Activated naive CD4-positive, alpha-beta T cell treated with anti-CD3 and anti-CD28 coated beads, Interleukin-2, amount 10 ng/mL, durations not matched to agents 7 days and 5 days (primary cell): ENCODE results near the gene CLEC9A.
"Not testable (repeated sequence)": the region's sequence is repeated elsewhere in the genome, so short reads cannot be mapped to it uniquely, and the experiment has no call there.

Experiments
- CTCF ChIA-PET: fragments of 350-600 bp; sonication (Branson Sonifier 250); formaldehyde crosslinking; loops from one replicate; lab custom pipeline; 2021; ENCODE audit warnings: antibody characterized with exemption; lab: Charles Lee
- DNase-seq: peaks from one replicate; pipeline ENCODE4 v3.0.0-alpha.2; 2020
- H3K27ac Mint-ChIP-seq: one replicate; pipeline ENCODE4 v1.8.0; 2021; ENCODE audit warnings: mild to moderate bottlenecking, moderate library complexity, mixed read lengths
- H3K27me3 Mint-ChIP-seq: one replicate; pipeline ENCODE4 v1.8.0; 2021; ENCODE audit warnings: mild to moderate bottlenecking, mixed read lengths
- H3K36me3 Mint-ChIP-seq: one replicate; pipeline ENCODE4 v1.8.0; 2021; ENCODE audit warnings: mixed read lengths
- H3K4me1 Mint-ChIP-seq: one replicate; pipeline ENCODE4 v1.8.0; 2021; ENCODE audit warnings: mixed read lengths
- H3K4me3 Mint-ChIP-seq: one replicate; pipeline ENCODE4 v1.8.0; 2021; ENCODE audit warnings: mild to moderate bottlenecking, moderate library complexity, mixed read lengths
- H3K9me3 Mint-ChIP-seq: one replicate; pipeline ENCODE4 v1.8.0; 2021; ENCODE audit warnings: mixed read lengths

CLEC9A gene

GRCh38 chr12:10030446-10030845 is at the start of gene CLEC9A:
CLEC9A (plus strand) TSS chr12:10030682; CDS start chr12:10052688, 22,006 bp downstream.
- no peaks in the 10 kb centered on the region for H3K9me3 Mint-ChIP-seq
- DNase-seq = no peak
- H3K4me1 Mint-ChIP-seq = no peaks in the 10 kb centered on the region
- CTCF ChIA-PET = interaction anchor here (0.9 to 1.5 kb wide), 2 partner anchors 281 to 646 kb away, joined by 3 to 5 read pairs; no protein-coding TSS in a partner anchor
- H3K36me3 Mint-ChIP-seq = no peaks in the 10 kb centered on the region
- H3K27ac Mint-ChIP-seq = no peak within 1 kb of the TSS
- no peak within 1 kb of the TSS for H3K4me3 Mint-ChIP-seq
- peaks cover 10% of the 10 kb centered on the region for H3K27me3 Mint-ChIP-seq

- Mint-ChIP-seq H3K27ac (no peak overlapping the region), H3K27me3 (peaks cover 3% of the 10 kb centered on the region), H3K4me3 (no peak overlapping the region), H3K36me3 (no peaks in the 10 kb centered on the region), H3K9me3 (no peaks in the 10 kb centered on the region), H3K4me1 (no peaks in the 10 kb centered on the region)
- CTCF ChIA-PET = no interaction called here
- no peak for DNase-seq
These were observed 38.6 kb upstream of the CLEC9A start for GRCh38 chr12:9991876-9992275.

GRCh38 chr12:9992296-9992695 is 38.2 kb upstream of the CLEC9A start:
- Mint-ChIP-seq H3K36me3 (no peaks in the 10 kb centered on the region), H3K27me3 (peaks cover 3% of the 10 kb centered on the region), H3K9me3 (no peaks in the 10 kb centered on the region), H3K4me1 (no peaks in the 10 kb centered on the region), H3K4me3 (no peak overlapping the region), H3K27ac (no peak overlapping the region)
- CTCF ChIA-PET = no interaction called here
- no peak for DNase-seq

- Mint-ChIP-seq H3K4me1 (no peaks in the 10 kb centered on the region), H3K27ac (no peak within 1 kb of the TSS), H3K4me3 (no peak within 1 kb of the TSS), H3K27me3 (peaks cover 14% of the 10 kb centered on the region), H3K9me3 (no peaks in the 10 kb centered on the region), H3K36me3 (no peaks in the 10 kb centered on the region)
- CTCF ChIA-PET = interaction anchor here (1.0 to 1.4 kb wide), 3 partner anchors 11 to 59 kb away, joined by 3 to 6 read pairs (median 3); no protein-coding TSS in a partner anchor
- no peak for DNase-seq
These were observed 31.5 kb upstream of the CLEC9A start, which contains the start of gene CLEC1B for GRCh38 chr12:9999016-9999415. CLEC1B (minus strand) TSS chr12:9999121; CDS start chr12:9999100, 21 bp downstream.

- Mint-ChIP-seq H3K36me3 (no peaks in the 10 kb centered on the region), H3K9me3 (no peaks in the 10 kb centered on the region), H3K4me1 (no peaks in the 10 kb centered on the region), H3K27ac (no peak overlapping the region), H3K4me3 (no peak overlapping the region), H3K27me3 (peaks cover 20% of the 10 kb centered on the region)
- CTCF ChIA-PET = interaction anchor here (2.6 to 2.9 kb wide), 3 partner anchors 11 to 187 kb away, joined by 6 to 10 read pairs (median 7); no protein-coding TSS in a partner anchor
- DNase-seq = no peak
These were observed 29.2 kb upstream of the CLEC9A start for GRCh38 chr12:10001171-10001776.

GRCh38 chr12:10012630-10013330 is 17.7 kb upstream of the CLEC9A start:
- Mint-ChIP-seq H3K27ac (no peak overlapping the region), H3K36me3 (no peaks in the 10 kb centered on the region), H3K4me3 (no peak overlapping the region), H3K4me1 (no peaks in the 10 kb centered on the region), H3K27me3 (peaks cover 15% of the 10 kb centered on the region), H3K9me3 (no peaks in the 10 kb centered on the region)
- DNase-seq = no peak
- CTCF ChIA-PET = interaction anchor here (0.9 to 3.5 kb wide), 6 partner anchors 10 to 263 kb away, joined by 3 to 21 read pairs (median 3); no protein-coding TSS in a partner anchor

- H3K27me3 Mint-ChIP-seq = peaks cover 18% of the 10 kb centered on the region
- no peak overlapping the region for H3K27ac Mint-ChIP-seq
- no peaks in the 10 kb centered on the region for H3K4me1 Mint-ChIP-seq
- no peak for DNase-seq
- H3K36me3 Mint-ChIP-seq = no peaks in the 10 kb centered on the region
- H3K9me3 Mint-ChIP-seq = no peaks in the 10 kb centered on the region
- no peak overlapping the region for H3K4me3 Mint-ChIP-seq
- CTCF ChIA-PET = no interaction called here
These were observed 15.0 kb upstream of the CLEC9A start for GRCh38 chr12:10015450-10015849.

GRCh38 chr12:10016881-10017280 is 13.6 kb upstream of the CLEC9A start:
- H3K27ac Mint-ChIP-seq = no peak overlapping the region
- no peak overlapping the region for H3K4me3 Mint-ChIP-seq
- CTCF ChIA-PET = interaction anchor here (1.2 kb wide), 1 partner anchor 76 kb away, joined by 3 read pairs; no protein-coding TSS in a partner anchor
- no peaks in the 10 kb centered on the region for H3K4me1 Mint-ChIP-seq
- H3K9me3 Mint-ChIP-seq = no peaks in the 10 kb centered on the region
- no peak for DNase-seq
- H3K36me3 Mint-ChIP-seq = no peaks in the 10 kb centered on the region
- H3K27me3 Mint-ChIP-seq = peaks cover 17% of the 10 kb centered on the region

GRCh38 chr12:10018386-10018785 is 12.1 kb upstream of the CLEC9A start:
- Mint-ChIP-seq H3K36me3 (no peaks in the 10 kb centered on the region), H3K4me1 (no peaks in the 10 kb centered on the region), H3K9me3 (no peaks in the 10 kb centered on the region), H3K27ac (no peak overlapping the region), H3K4me3 (no peak overlapping the region), H3K27me3 (peaks cover 13% of the 10 kb centered on the region)
- CTCF ChIA-PET = interaction anchor here (0.9 to 1.2 kb wide), 2 partner anchors 77 to 121 kb away, joined by 3 read pairs; no protein-coding TSS in a partner anchor
- DNase-seq = no peak

- Mint-ChIP-seq H3K9me3 (no peaks in the 10 kb centered on the region), H3K36me3 (no peaks in the 10 kb centered on the region), H3K27me3 (peaks cover 8% of the 10 kb centered on the region), H3K4me3 (no peak overlapping the region), H3K4me1 (no peaks in the 10 kb centered on the region), H3K27ac (no peak overlapping the region)
- CTCF ChIA-PET = no interaction called here
- no peak for DNase-seq
These were observed 9.1 kb upstream of the CLEC9A start for GRCh38 chr12:10021342-10021741.

- Mint-ChIP-seq H3K4me3 (no peak overlapping the region), H3K27me3 (peaks cover 13% of the 10 kb centered on the region), H3K4me1 (no peaks in the 10 kb centered on the region), H3K36me3 (no peaks in the 10 kb centered on the region), H3K27ac (no peak overlapping the region), H3K9me3 (no peaks in the 10 kb centered on the region)
- no peak for DNase-seq
- CTCF ChIA-PET = no interaction called here
These were observed 5.2 kb upstream of the CLEC9A start for GRCh38 chr12:10025236-10025635.

GRCh38 chr12:10026666-10027065 is 3.8 kb upstream of the CLEC9A start:
- not testable (repeated sequence) for DNase-seq, H3K27me3 Mint-ChIP-seq, H3K27ac Mint-ChIP-seq, H3K36me3 Mint-ChIP-seq, H3K9me3 Mint-ChIP-seq, H3K4me3 Mint-ChIP-seq, H3K4me1 Mint-ChIP-seq
- CTCF ChIA-PET = interaction anchor here (1.0 kb wide), 1 partner anchor 17 kb away, joined by 4 read pairs; the partner anchor contains the start of gene CLEC12B

- no peaks in the 10 kb centered on the region for H3K4me1 Mint-ChIP-seq
- peaks cover 6% of the 10 kb centered on the region for H3K27me3 Mint-ChIP-seq
- H3K36me3 Mint-ChIP-seq = no peaks in the 10 kb centered on the region
- no peak for DNase-seq
- no peaks in the 10 kb centered on the region for H3K9me3 Mint-ChIP-seq
- CTCF ChIA-PET = interaction anchor here (0.6 to 1.0 kb wide), 3 partner anchors 18 to 197 kb away, joined by 3 read pairs; no protein-coding TSS in a partner anchor
- H3K27ac Mint-ChIP-seq = no peak overlapping the region
- no peak overlapping the region for H3K4me3 Mint-ChIP-seq
These were observed 3.2 kb upstream of the CLEC9A start for GRCh38 chr12:10027311-10027710.

- no peak for DNase-seq
- Mint-ChIP-seq H3K27ac (no peak overlapping the region), H3K9me3 (no peaks in the 10 kb centered on the region), H3K4me1 (no peaks in the 10 kb centered on the region), H3K36me3 (no peaks in the 10 kb centered on the region), H3K4me3 (no peak overlapping the region), H3K27me3 (peaks cover 6% of the 10 kb centered on the region)
- CTCF ChIA-PET = interaction anchor here (0.6 to 1.0 kb wide), 3 partner anchors 18 to 198 kb away, joined by 3 read pairs; no protein-coding TSS in a partner anchor
These were observed 2.8 kb upstream of the CLEC9A start for GRCh38 chr12:10027721-10028120.
